ENCODE results near the gene KIF2A. TPM values are rescaled to one million over a fixed set of nuclear protein-coding genes. Genes with fewer than 3 reads are reported as not detected.

The KIF2A gene
- total RNA-seq, 1 experiment from 2014 or later: 86.1 TPM

- Histone ChIP-seq H4K5ac (ENCODE audit: insufficient read length, low read depth, low read length) (no peak overlapping the region), H4K8ac (replicated peaks; ENCODE audit: insufficient read length, low read depth, low read length) (no peak overlapping the region), H2BK5ac (ENCODE audit: insufficient read length, low read length) (no peak overlapping the region), H3K18ac (ENCODE audit: insufficient read length, low read depth, low read length) (no peak overlapping the region), H4K20me1 (ENCODE audit: control insufficient read depth, insufficient read depth, insufficient read length) (no peaks in the 10 kb centered on the region), H4K91ac (ENCODE audit: insufficient read length, low read depth, low read length) (no peak overlapping the region), H3K14ac (ENCODE audit: insufficient read depth, low read length) (no peak overlapping the region), H2BK15ac (ENCODE audit: low read depth, low read length) (no peak overlapping the region), H3K9ac (ENCODE audit: extremely low read depth, insufficient read length, low read length) (no peak overlapping the region), H3K4ac (ENCODE audit: low read depth, low read length) (no peak overlapping the region), H3K27me3 (ENCODE audit: insufficient read depth, low read length) (no peaks in the 10 kb centered on the region), H3K23ac (ENCODE audit: insufficient read length, low read depth, low read length) (no peak overlapping the region), H2BK12ac (ENCODE audit: insufficient read length, low read depth, low read length) (no peak overlapping the region), H3K23me2 (ENCODE audit: insufficient read length, low read depth, low read length, poor library complexity, severe bottlenecking) (no peaks in the 10 kb centered on the region), H3K4me1 (ENCODE audit: insufficient read depth, low read length) (no peaks in the 10 kb centered on the region), H2AK5ac (ENCODE audit: insufficient read length, low read length) (no peak overlapping the region), H3K56ac (ENCODE audit: insufficient read length, low read depth, low read length) (no peak overlapping the region), H3K79me2 (ENCODE audit: insufficient read depth, low read length) (no peaks in the 10 kb centered on the region), H3K9me3 (ENCODE audit: control insufficient read depth, low read depth, low read length) (no peaks in the 10 kb centered on the region), H3K79me1 (ENCODE audit: insufficient read depth, low read depth, low read length, poor library complexity, severe bottlenecking) (no peaks in the 10 kb centered on the region), H3K27ac (ENCODE audit: insufficient read length, low read depth, low read length) (no peak overlapping the region), H3T11ph (ENCODE audit: low read length) (no peak overlapping the region), H2BK120ac (ENCODE audit: low read depth, low read length, poor library complexity, severe bottlenecking) (no peak overlapping the region), H2BK20ac (ENCODE audit: low read depth, low read length, poor library complexity, severe bottlenecking) (no peak overlapping the region), H3K4me2 (ENCODE audit: insufficient read depth, insufficient read length, low read length) (no peak overlapping the region), H2AFZ (ENCODE audit: low read length) (no peak overlapping the region)
- Mint-ChIP-seq H3K27ac (no peak overlapping the region), H3K27me3 (ENCODE audit: low read depth) (peaks cover 30% of the 10 kb centered on the region), H3K4me3 (no peak overlapping the region), H3K36me3 (ENCODE audit: insufficient read depth in 1 of 3, low read depth in 3 of 3) (peaks cover 0 to 16% (median 0%) of the 10 kb centered on the region in 3 experiments; a peak in 4 of 7 replicates), H3K9me3 (peaks cover 11 to 23% of the 10 kb centered on the region in 2 experiments), H3K4me1 (no peaks in the 10 kb centered on the region)
- TF ChIP-seq CTCF (conservative IDR thresholded peaks at IDR 0.05): no peak
- DNase-seq: no peak
Observed at GRCh38 chr5:62289813-62290212, 16.2 kb upstream of the KIF2A start.

Measured in H9 (cell line).